GM12875 (cell line): ENCODE data around the gene DPEP1.

Experiments
- H3K4me3 ChIP-seq: one replicate; pipeline ENCODE4 v1.5.1; 2011; ENCODE audit warnings: low read depth, low read length, control low read depth
- CTCF ChIP-seq: IDR thresholded peaks from 2 replicates; pipeline ENCODE4 v1.5.1; 2011; ENCODE audit warnings: low read depth, mild to moderate bottlenecking, control low read depth, inconsistent platforms, low read length, moderate library complexity, borderline replicate concordance; ENCODE audit not compliant: insufficient read depth

Gene DPEP1

GRCh38 chr16:89598199-89598598 lies 15.2 kb upstream of the DPEP1 start:
- no peak for TF ChIP-seq CTCF
- no peak overlapping the region for H3K4me3 ChIP-seq

- H3K4me3 ChIP-seq, result no peak overlapping the region
- peak; percentile 50 for TF ChIP-seq CTCF
Measured at GRCh38 chr16:89599451-89599858, 14.0 kb upstream of the DPEP1 start.

GRCh38 chr16:89599902-89600301 lies 13.5 kb upstream of the DPEP1 start:
- H3K4me3 ChIP-seq, result no peak overlapping the region
- no peak for TF ChIP-seq CTCF

- TF ChIP-seq CTCF, result no peak
- no peak overlapping the region for H3K4me3 ChIP-seq
Measured at GRCh38 chr16:89600427-89600826, 13.0 kb upstream of the DPEP1 start.

GRCh38 chr16:89600956-89601355 lies 12.5 kb upstream of the DPEP1 start:
- no peak for TF ChIP-seq CTCF
- no peak overlapping the region for H3K4me3 ChIP-seq

GRCh38 chr16:89601906-89602272 lies 11.6 kb upstream of the DPEP1 start:
- H3K4me3 ChIP-seq, result no peak overlapping the region
- no peak for TF ChIP-seq CTCF

GRCh38 chr16:89602273-89602951 lies 11.0 kb upstream of the DPEP1 start:
- H3K4me3 ChIP-seq, result no peak overlapping the region
- TF ChIP-seq CTCF, result no peak
